Urothelium cell line (cell line): ENCODE results near the gene IL1RL1.
"Not testable (repeated sequence)": the region's sequence is repeated elsewhere in the genome, so short reads cannot be mapped to it uniquely, and the experiment has no call there.

Experiments used
- DNase-seq: peaks from one replicate; pipeline ENCODE4 v3.0.0; 2011; ENCODE audit warnings: low spot score, mixed read lengths
- FAIRE-seq: peaks from 2 replicates; lab custom pipeline; 2011; peaks lifted over from hg19 to GRCh38; lab: Jason Lieb, UNC

Gene IL1RL1

GRCh38 chr2:102291319-102292075 is 19.9 kb upstream of the IL1RL1 start:
- no peak for DNase-seq
- FAIRE-seq: no peak

DNA sequence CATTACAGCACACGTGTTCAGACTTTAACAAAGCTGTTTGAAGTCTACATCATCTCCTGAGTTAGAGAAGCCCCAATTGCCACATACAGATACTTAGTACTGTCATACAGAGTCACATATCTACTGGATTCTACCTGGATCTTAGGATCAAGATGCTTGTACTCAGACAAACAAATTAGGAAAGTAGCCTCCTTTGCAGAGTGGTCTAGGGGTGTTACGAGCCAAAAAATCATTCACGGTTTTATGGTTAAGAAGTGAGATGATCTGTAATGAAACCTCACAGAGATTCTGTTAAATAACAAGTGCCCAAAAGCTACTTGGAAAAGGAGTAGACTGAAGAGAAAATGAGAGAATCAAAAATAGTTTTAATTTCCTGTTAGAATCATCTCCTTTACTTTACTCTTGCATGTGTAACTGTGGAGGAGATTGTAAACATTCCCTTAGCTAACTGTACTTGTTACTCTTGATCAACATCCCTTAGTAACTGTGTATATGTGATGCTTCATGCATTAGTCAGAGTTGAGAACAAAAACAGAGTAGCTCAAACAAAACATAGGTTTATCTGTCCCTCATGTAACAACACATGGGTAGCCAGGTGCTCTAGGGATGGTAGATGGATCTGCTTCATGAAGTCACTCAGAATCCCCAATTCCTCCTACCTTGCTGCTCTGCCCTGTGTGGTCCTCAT is 16.4 kb upstream of the IL1RL1 start:
- DNase-seq: no peak
- peak; percentile 80 for FAIRE-seq

DNA sequence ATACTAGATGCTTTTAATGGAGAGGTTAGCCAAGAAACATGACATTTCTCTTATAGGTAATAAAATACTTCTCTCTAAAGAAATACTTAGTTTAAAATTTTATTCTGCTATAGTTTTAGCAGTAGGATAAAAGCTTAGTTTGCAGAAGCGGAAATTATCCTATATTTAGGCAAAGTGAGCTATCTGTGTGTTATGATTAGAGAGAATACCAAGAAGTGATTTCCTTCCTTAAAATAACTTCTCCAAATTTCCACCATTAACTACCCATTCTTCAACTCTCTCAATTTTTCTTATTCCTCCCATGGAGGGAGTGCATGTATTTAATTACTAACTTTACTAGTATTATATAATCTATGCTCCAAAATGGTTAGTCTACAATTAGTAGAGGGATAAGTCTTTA is 15.8 kb upstream of the IL1RL1 start:
- no peak for FAIRE-seq
- DNase-seq: no peak

- FAIRE-seq: no peak
- no peak for DNase-seq
These were observed 14.9 kb upstream of the IL1RL1 start for GRCh38 chr2:102296449-102296848.

DNA sequence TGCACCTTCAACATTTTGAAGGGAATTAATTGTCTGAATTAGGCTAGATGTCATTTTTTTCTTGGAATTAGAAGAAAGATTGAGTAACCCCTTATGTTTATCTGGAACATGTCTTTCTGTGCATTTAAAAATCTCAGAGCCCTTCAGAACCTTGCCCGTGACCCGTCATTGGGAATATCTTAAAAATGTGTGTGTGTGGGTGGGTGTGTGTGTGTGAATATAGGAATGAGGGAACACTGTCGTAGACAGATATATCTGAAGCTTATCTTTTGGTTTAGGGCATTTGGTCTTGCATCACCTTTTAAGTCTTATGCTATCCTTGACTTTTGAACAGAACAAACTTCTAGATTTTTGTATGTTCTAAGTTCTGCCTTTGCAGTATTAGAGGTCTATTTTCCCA is 13.5 kb upstream of the IL1RL1 start:
- no peak for FAIRE-seq
- no peak for DNase-seq

DNA sequence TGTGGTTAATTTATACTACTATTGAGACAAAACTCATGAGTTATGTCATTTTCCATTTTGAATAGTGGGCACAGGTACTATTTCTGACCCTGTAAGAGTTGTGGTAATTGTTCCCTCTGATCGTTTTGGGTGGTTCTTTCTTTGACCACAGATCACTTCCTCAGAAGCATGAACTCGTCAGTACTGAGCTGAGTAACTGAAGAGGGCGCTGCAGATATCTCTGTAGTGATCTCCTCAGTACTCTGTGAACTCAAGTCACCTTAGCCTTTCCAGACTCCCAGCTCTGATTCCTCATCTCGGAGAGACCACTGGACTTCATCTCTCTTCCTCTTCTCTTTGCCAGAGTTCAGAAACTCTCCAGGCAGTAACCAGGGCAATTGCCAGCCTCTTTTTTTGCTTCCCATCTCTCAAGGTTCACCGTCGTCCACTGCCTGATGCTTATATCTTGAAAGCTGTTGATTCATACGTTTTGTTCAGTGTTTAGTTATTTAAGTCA is 9.4 kb upstream of the IL1RL1 start:
- FAIRE-seq (no peak), DNase-seq (peak; percentile 13)

- DNase-seq (no peak), FAIRE-seq (no peak)
These were observed 8.9 kb upstream of the IL1RL1 start for GRCh38 chr2:102302458-102302857.

- FAIRE-seq (no peak), DNase-seq (no peak)
These were observed 7.8 kb upstream of the IL1RL1 start for GRCh38 chr2:102303589-102303988.

DNA sequence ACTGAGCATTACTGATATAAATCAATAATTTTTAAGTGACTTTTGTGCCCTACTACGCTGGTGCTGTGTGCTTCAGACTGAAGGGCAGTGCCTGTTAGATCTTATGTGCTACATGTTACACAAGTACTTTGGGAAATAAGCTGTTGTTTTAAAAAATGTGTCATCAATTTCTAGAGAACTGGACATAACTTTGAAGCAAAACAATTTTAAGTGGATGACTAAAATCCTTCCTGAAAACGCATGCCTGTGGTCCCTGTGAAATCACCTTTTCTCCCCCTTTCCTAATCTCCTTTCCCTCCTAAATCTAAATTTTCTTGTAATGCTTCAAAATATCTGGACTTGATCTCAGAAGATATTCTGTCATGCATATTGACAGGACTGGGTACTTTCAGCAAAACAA is 7.1 kb upstream of the IL1RL1 start:
- DNase-seq (no peak), FAIRE-seq (no peak)

GRCh38 chr2:102304711-102305611 is 6.4 kb upstream of the IL1RL1 start:
- peak; percentile 35 for FAIRE-seq
- no peak for DNase-seq

- FAIRE-seq: no peak
- no peak for DNase-seq
These were observed 5.2 kb upstream of the IL1RL1 start for GRCh38 chr2:102306125-102306524.

DNA sequence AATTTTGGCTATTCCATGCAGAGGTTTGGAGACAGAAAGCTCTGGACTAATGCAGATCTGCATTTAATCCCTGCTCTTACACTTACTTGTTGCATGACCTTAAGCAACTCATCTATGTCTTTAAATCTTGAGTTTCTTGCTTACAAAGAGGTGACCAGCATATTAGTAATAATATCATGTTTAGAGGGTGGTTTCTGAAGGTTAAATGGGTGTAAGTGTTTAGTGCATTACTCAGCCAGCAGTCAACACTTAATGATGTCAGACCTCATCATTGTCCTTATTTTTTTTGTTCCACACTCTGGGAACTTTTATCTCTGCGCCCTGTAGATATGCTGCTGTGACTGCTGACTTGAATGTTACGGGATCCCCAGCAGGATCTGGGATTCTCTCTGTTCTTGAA is 1.7 kb downstream of the IL1RL1 start:
- DNase-seq: no peak
- FAIRE-seq: no peak

DNA sequence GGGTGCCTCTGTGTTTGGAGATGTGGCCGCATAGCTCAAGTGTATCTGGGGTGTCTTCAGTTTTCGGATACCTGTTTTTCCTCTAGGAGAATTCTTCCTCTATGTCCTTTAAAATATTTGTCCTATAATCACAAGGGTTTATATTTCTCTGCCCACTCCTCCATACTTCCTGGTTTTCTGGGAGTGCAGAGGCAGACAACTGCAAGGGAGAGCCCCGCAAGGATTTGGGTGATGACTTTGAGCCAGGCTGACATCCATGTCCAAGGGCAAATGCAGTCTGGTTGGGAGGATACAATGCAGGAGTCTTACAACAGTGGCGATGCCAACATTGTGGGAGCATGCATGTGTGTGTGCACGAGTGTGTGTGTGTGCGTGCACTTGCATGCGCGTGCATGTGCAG is 2.1 kb downstream of the IL1RL1 start:
- peak; percentile 17 for FAIRE-seq
- DNase-seq: no peak

DNA sequence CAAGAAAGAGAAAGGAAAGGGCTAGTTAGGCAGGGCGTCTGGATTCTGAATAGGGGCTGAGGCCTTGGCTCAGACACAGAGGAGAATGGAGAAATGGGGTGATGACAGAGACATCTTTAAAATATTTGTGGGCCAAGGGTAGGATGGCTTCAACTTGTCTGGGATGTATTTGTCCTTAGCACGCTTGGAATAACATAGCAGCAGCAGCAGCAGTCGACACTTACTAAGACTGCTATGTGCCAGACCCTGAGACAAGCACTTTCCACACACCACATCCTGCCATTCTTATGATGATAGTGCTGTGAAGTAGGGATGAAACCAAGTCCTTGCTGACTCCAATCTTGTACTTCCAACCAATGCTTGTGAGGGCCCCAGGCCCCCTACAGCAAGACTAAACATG is 2.6 kb downstream of the IL1RL1 start:
- FAIRE-seq: peak; percentile 44

GRCh38 chr2:102315921-102316320 is 4.6 kb downstream of the IL1RL1 start:
- DNase-seq: no peak
- no peak for FAIRE-seq

More for the DNA sequence above, 2.6 kb downstream of the IL1RL1 start:
- DNase-seq: no peak

- FAIRE-seq: no peak
- DNase-seq: no peak
These were observed 6.4 kb downstream of the IL1RL1 start for GRCh38 chr2:102317715-102318114.

GRCh38 chr2:102318437-102318836 is 7.1 kb downstream of the IL1RL1 start:
- FAIRE-seq (no peak), DNase-seq (no peak)

- FAIRE-seq: no peak
- DNase-seq: no peak
These were observed 10.8 kb downstream of the IL1RL1 start for GRCh38 chr2:102321941-102322719.

- not testable (repeated sequence) for FAIRE-seq
These were observed 13.6 kb downstream of the IL1RL1 start for GRCh38 chr2:102324914-102325313.

GRCh38 chr2:102331311-102331980 is 20.1 kb downstream of the IL1RL1 start:
- no peak for FAIRE-seq

More at GRCh38 chr2:102324914-102325313, 13.6 kb downstream of the IL1RL1 start:
- not testable (repeated sequence) for DNase-seq

More at GRCh38 chr2:102331311-102331980, 20.1 kb downstream of the IL1RL1 start:
- no peak for DNase-seq
